Kidney glomerular epithelial cell (primary cell): ENCODE measurements around the gene S100A7A.
"Not testable (repeated sequence)": the region's sequence is repeated elsewhere in the genome, so short reads cannot be mapped to it uniquely, and the experiment has no call there.

Experiments used
- DNase-seq: peaks from one replicate; lab custom pipeline; 2025; lab: John Stamatoyannopoulos, UW

The S100A7A gene

DNA sequence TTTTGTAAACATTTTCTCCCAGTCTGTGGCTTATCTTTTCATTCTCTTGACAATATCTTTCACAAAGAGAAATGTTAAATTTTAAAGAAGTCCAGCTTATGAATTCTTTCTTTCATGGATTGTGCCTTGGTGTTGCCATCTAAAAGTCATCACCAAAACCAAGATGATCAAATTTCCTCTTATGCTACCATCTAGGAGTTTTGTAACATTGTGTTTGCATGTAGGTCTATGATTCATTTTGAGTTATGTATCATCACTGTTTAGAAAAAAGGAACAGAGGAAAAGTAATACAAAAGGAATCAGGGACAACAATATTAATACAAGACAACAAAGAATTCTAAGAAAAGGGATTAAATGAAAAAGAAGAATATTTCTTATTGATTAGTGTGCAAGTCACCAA lies 46.4 kb downstream of the S100A7A start:
- not testable (repeated sequence) for DNase-seq

DNA sequence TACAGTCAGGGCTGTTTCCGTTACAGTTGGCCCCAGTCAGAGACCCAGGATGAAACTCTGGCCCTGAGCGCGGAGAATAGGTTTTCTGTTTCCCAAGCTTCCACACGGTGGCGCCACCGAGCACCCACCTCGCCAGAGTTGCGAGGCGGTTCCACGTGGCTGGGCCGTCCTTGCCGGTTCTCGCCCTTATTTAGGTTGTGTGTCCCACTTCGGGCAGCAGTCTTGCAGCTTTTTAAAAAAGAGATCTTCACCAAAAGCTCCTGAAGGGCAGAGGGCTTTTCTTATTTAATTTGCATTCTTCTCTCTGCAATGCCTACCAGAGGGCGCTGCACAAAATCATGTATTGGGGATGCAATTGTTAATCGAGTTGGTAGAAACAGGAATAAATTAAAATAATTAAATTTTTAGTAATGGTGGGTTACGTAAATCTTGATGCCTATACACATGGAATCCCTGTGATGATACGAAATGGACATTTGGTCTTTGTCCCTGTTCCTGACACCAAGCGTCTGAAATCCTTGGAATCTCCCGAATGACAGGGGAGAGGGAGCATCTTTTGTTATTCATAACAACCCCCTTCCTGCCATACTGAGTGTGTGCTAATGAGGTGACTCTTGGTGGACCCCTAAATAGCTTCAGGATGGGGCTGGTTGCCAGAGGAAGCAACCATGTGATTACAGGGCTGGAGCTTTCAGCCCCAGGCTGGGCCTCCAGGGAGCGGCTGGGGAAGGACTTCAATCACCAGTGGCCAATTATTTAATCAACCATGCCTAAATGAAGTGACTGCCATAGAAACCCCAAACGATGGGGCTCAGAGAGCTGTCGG lies 49.7 kb downstream of the S100A7A start:
- peak; percentile 30 for DNase-seq

DNA sequence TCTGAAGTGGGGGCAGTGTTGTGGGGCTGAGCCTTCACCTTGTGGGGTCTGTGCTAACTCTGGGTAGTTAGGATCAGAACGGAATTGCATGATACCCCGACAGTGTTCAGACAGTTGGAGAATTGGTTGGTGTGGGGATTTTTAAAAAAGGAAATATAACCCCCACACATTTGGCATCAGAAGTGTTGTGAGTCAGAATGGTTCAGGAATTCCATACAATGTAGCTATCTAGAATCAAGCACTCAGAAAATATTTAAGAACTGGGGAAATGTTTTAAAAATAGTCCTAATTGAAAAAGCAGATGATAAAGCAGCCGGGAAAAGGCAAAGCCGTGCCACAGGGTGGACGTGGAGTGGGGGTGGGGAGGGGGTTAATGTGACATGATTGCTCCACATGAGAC lies 50.6 kb downstream of the S100A7A start:
- no peak for DNase-seq

GRCh38 chr1:153470707-153471106 lies 54.4 kb downstream of the S100A7A start:
- no peak for DNase-seq
